SJCRH30 (cell line): Measurements from ENCODE around the gene KIAA1210. TPM values are rescaled to one million over a fixed set of nuclear protein-coding genes. Genes with fewer than 3 reads are reported as not detected.
"Not testable (repeated sequence)": the region's sequence is repeated elsewhere in the genome, so short reads cannot be mapped to it uniquely, and the experiment has no call there.

Source experiments
- DNase-seq, 2 experiments: peaks; one replicate each; pipeline ENCODE4 v3.0.0-alpha.2; 2015 to 2020
- H3K27ac ChIP-seq: fragments of 250-450 bp; sonication (Bioruptor Pico); 2 replicates; pipeline ENCODE4 v1.5.1; 2020; ENCODE audit warnings: mild to moderate bottlenecking, moderate library complexity
- H3K27me3 ChIP-seq: fragments of 250-450 bp; sonication (Bioruptor Pico); 2 replicates; pipeline ENCODE4 v1.5.1; 2020; ENCODE audit warnings: mild to moderate bottlenecking, moderate library complexity
- H3K36me3 ChIP-seq: fragments of 250-450 bp; sonication (Bioruptor Pico); 2 replicates; pipeline ENCODE4 v1.5.1; 2020; ENCODE audit warnings: mild to moderate bottlenecking, moderate library complexity
- H3K4me1 ChIP-seq: fragments of 250-450 bp; sonication (Bioruptor Pico); 2 replicates; pipeline ENCODE4 v1.5.1; 2020; ENCODE audit warnings: mild to moderate bottlenecking, moderate library complexity
- H3K4me3 ChIP-seq: fragments of 250-450 bp; sonication (Bioruptor Pico); 2 replicates; pipeline ENCODE4 v1.5.1; 2020; ENCODE audit warnings: mild to moderate bottlenecking, moderate library complexity
- H3K9me3 ChIP-seq: fragments of 250-450 bp; sonication (Bioruptor Pico); replicated peaks from 2 replicates; pipeline ENCODE4 v1.5.1; 2020; ENCODE audit warnings: mild to moderate bottlenecking, moderate library complexity
- total RNA-seq: library from RNA; depleted of rRNA; stranded (reverse); fragments of >200 nt; shearing (Covaris generic); gene quantifications from 2 replicates; pipeline ENCODE4 v1.2.3, GENCODE V29; 2014; rRNA removed

The KIAA1210 gene
- total RNA-seq, 1 experiment from 2014 or later: not detected

- Histone ChIP-seq H3K9me3 (no peaks in the 10 kb centered on the region), H3K27me3 (no peaks in the 10 kb centered on the region; the same call in 1 of the 2 replicates)
- no peak for DNase-seq
Observed at GRCh38 chrX:119036107-119037029, 91.2 kb downstream of the KIAA1210 start.

DNA sequence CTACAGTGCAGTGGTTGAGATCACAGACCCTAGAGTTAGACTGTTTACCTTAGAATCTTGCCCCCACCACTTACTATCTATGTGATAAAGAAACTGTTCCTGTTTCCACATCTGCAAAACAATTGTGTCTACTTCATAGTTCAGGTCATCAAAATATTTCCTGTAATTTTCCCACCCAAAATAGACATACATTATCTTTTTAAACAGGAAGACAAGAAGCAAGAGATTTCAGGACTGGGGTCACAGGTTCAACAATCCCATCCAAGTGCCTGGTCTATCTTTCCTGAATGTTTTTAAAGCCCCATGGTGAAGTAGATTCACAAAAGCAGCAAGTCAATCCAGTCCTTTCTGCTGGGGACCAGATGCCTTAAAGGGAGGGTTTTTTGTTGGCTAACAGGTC is 96.6 kb downstream of the KIAA1210 start:
- DNase-seq: no peak
- Histone ChIP-seq H3K4me3 (no peak overlapping the region), H3K4me1 (no peaks in the 10 kb centered on the region), H3K27me3 (no peaks in the 10 kb centered on the region), H3K36me3 (no peaks in the 10 kb centered on the region), H3K27ac (no peak overlapping the region), H3K9me3 (no peaks in the 10 kb centered on the region)

More at GRCh38 chrX:119036107-119037029, 91.2 kb downstream of the KIAA1210 start:
- Histone ChIP-seq H3K27ac (no peak overlapping the region), H3K4me3 (no peak overlapping the region), H3K4me1 (peaks cover 5% of the 10 kb centered on the region; the same call in 1 of the 2 replicates), H3K36me3 (no peaks in the 10 kb centered on the region)

- H3K27ac ChIP-seq, DNase-seq, H3K27me3 ChIP-seq, H3K9me3 ChIP-seq, H3K4me1 ChIP-seq, H3K4me3 ChIP-seq, H3K36me3 ChIP-seq: not testable (repeated sequence)
Observed at GRCh38 chrX:119029656-119030055, 98.0 kb downstream of the KIAA1210 start.

GRCh38 chrX:119028733-119029330 is 98.8 kb downstream of the KIAA1210 start:
- Histone ChIP-seq H3K4me1 (no peaks in the 10 kb centered on the region), H3K36me3 (no peaks in the 10 kb centered on the region), H3K27me3 (no peaks in the 10 kb centered on the region), H3K4me3 (no peak overlapping the region), H3K27ac (no peak overlapping the region), H3K9me3 (no peaks in the 10 kb centered on the region)
- no peak for DNase-seq

Other genes with a start within 250 kb of the KIAA1210 start
- gene LONRF3, start 153.2 kb downstream of the KIAA1210 start, total RNA-seq: 22.3 and 22.9 TPM in 2 replicates
- not detected in 2 replicates for gene CT47C1, start 54.8 kb downstream of the KIAA1210 start, total RNA-seq
- 361 and 368 TPM in 2 replicates for gene PGRMC1, start 108.5 kb upstream of the KIAA1210 start, total RNA-seq